Stimulated activated memory B cell treated with anti-CD40 and anti-IgM and Interleukin-4, amounts not matched to agents 10 μg/mL and 1 μg/mL and 100 μg/mL, for 72 hours (primary cell): ENCODE measurements around the gene IL12A.

Experiments
- ATAC-seq: fragments of 150-1000 bp; cut with Tn5 transposase; 2 replicates; pipeline ENCODE4 v1.10.0; 2021
- H3K27ac Mint-ChIP-seq: one replicate; pipeline ENCODE4 v1.8.0; 2022; ENCODE audit warnings: mild to moderate bottlenecking, mixed read lengths
- H3K27me3 Mint-ChIP-seq: one replicate; pipeline ENCODE4 v1.8.0; 2022; ENCODE audit warnings: mixed read lengths
- H3K36me3 Mint-ChIP-seq: one replicate; pipeline ENCODE4 v1.8.0; 2022; ENCODE audit warnings: mixed read lengths
- H3K4me1 Mint-ChIP-seq: one replicate; pipeline ENCODE4 v1.8.0; 2022; ENCODE audit warnings: mixed read lengths
- H3K4me3 Mint-ChIP-seq: one replicate; pipeline ENCODE4 v1.8.0; 2022; ENCODE audit warnings: mild to moderate bottlenecking, moderate library complexity, mixed read lengths
- H3K9me3 Mint-ChIP-seq: one replicate; pipeline ENCODE4 v1.8.0; 2022; ENCODE audit warnings: mixed read lengths

Gene IL12A

DNA sequence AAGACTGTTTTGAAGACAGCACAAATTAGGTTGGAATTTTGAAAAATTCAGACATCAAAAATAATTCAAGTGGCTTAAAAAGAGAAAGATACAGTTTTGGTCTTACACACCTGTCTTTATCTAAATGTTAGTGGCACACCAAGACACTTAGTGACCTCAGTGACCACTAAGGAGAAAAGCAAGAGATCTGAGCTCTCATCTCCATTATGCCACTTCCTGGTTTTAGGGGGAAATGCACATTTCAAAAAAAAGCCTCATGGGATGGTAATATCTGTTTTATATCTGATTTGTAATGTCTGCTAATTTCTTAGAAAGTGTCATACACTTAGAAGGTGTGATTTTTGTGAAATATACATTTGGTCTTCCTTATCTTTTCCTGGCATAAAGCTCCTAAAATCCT lies 16.4 kb downstream of the IL12A start:
- peaks cover 12% of the 10 kb centered on the region for H3K4me1 Mint-ChIP-seq
- H3K27ac Mint-ChIP-seq: no peak overlapping the region
- no peak overlapping the region for H3K4me3 Mint-ChIP-seq
- no peaks in the 10 kb centered on the region for H3K9me3 Mint-ChIP-seq
- ATAC-seq: no peak
- no peaks in the 10 kb centered on the region for H3K27me3 Mint-ChIP-seq
- H3K36me3 Mint-ChIP-seq: no peaks in the 10 kb centered on the region

DNA sequence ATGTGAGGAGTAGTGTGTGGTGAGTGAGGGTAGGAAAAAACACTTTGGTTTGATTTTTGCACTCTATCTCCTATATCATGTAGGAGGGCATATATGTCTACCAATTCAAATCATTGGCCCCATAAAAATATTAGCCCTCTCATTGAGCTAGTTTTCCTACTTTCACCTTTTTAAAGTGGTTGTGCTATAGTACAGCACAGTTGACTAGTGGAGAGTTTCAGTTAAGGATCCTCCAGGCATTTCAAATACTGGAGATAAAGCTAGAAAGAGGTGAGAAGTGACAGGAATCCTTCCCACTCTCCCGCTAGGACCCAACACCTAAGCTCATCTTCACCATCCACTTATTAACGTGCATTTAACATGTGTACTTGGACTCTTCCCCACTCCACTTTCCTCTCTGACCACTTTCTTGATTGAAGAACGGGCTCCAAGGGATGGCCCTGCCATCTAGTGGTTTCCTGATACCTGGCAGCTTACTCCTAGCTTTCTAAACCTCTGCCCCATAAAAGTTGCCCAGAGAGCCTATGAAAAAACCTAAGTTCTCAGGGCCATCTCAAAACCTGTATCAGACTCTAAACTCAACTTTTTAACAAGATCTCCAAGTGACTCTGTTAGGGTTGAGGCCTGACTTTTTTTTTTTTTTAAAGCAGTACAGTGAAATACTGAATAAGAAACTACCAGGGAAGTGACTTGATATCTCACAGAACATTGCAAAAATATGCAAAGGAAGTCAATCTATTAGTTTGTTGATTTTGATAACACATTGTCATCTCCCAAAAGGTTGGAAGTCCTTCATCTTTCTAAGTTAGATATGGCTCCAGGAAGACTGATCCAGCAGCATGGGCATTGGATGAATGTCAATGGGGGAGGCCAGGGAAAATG lies 17.9 kb downstream of the IL12A start:
- H3K4me1 Mint-ChIP-seq: peaks cover 23% of the 10 kb centered on the region
- no peak overlapping the region for H3K27ac Mint-ChIP-seq
- ATAC-seq: peak; percentile 58
- H3K36me3 Mint-ChIP-seq: no peaks in the 10 kb centered on the region
- H3K27me3 Mint-ChIP-seq: no peaks in the 10 kb centered on the region
- H3K9me3 Mint-ChIP-seq: no peaks in the 10 kb centered on the region
- no peak overlapping the region for H3K4me3 Mint-ChIP-seq

DNA sequence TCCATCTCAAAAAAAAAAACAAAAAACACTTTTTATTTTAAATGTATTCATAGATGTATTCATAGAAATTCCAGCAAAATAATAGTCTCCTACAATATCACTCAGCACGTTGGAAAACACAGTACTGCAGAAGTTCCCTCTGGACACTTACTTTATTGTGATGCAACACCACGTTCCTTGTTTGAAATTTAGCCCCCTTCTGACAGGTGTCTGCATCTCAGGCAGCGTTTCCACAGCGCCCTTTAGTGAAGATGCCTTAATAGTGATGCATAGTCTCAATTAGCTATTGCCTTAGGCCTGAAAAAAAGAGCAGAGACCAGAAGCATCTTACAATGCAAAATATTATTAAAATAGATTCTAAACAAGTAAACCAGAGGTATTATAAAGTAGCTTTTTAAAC lies 20.3 kb downstream of the IL12A start:
- H3K9me3 Mint-ChIP-seq: no peaks in the 10 kb centered on the region
- H3K4me3 Mint-ChIP-seq: no peak overlapping the region
- H3K27ac Mint-ChIP-seq: no peak overlapping the region
- no peaks in the 10 kb centered on the region for H3K27me3 Mint-ChIP-seq
- no peak for ATAC-seq
- peaks cover 35% of the 10 kb centered on the region for H3K4me1 Mint-ChIP-seq
- H3K36me3 Mint-ChIP-seq: no peaks in the 10 kb centered on the region

DNA sequence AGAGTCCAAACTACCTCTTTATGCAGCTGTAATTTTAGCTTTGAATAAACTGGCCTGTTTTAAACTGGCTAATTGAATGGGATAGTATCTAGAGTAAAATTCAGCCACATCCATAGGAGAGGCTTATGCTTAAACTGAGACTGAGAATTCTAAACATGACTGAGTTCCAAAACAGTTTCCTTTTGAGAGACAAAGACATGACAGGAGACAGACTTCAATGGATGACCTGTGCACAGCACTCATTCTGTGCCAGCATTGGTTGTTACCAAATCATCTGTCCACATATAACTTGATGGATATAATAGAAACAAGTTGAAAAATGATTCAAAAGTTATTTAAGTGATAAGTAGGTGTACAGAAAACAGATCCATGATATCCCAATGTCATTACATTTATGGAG lies 20.9 kb downstream of the IL12A start:
- Mint-ChIP-seq H3K27me3 (no peaks in the 10 kb centered on the region), H3K4me3 (no peak overlapping the region), H3K4me1 (peaks cover 35% of the 10 kb centered on the region), H3K27ac (no peak overlapping the region), H3K36me3 (no peaks in the 10 kb centered on the region), H3K9me3 (no peaks in the 10 kb centered on the region)
- no peak for ATAC-seq

DNA sequence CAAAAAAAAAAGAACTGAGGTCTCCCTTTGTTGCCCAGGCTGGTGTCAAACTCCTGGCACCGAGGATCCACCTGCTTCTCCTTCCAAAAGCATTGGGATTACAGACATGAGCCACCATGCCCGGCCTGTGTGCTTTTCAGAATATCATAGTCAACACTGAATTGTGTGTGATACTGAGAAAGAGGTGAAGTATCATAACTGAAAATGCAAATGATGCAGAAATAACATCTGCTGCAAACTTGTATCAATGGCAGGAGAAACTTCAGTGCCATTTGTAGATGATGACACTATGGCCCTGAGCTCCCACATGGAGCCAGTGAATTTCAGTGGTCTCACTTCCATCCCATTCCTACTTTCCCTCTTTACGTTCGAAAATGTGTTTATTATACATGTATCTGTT lies 21.9 kb downstream of the IL12A start:
- Mint-ChIP-seq H3K27me3 (no peaks in the 10 kb centered on the region), H3K4me3 (no peak overlapping the region), H3K9me3 (no peaks in the 10 kb centered on the region), H3K36me3 (no peaks in the 10 kb centered on the region), H3K27ac (peak overlapping the region; percentile 67), H3K4me1 (peaks cover 35% of the 10 kb centered on the region)
- no peak for ATAC-seq

DNA sequence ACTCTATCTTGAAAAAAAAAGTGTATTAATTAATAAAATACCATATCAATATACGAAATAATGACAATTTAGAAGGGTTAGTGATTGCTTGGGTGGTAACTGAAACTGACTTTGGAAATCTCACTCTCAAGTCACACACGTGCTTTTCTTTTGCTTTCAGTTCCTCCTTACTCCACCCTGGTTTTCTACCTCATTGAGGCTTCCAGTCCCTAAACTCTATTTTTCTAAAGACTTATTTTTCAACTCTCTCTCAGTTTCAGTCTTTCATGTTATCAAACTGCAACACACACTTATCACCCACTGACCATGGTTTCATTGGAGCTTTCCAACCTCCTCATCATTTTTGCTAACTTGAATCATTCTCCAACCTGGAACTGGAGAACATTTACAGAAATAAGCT lies 23.5 kb downstream of the IL12A start:
- H3K9me3 Mint-ChIP-seq: no peaks in the 10 kb centered on the region
- no peaks in the 10 kb centered on the region for H3K36me3 Mint-ChIP-seq
- no peaks in the 10 kb centered on the region for H3K27me3 Mint-ChIP-seq
- H3K4me1 Mint-ChIP-seq: peaks cover 28% of the 10 kb centered on the region
- H3K4me3 Mint-ChIP-seq: no peak overlapping the region
- peak; percentile 90 for ATAC-seq
- peak overlapping the region; percentile 19 for H3K27ac Mint-ChIP-seq

DNA sequence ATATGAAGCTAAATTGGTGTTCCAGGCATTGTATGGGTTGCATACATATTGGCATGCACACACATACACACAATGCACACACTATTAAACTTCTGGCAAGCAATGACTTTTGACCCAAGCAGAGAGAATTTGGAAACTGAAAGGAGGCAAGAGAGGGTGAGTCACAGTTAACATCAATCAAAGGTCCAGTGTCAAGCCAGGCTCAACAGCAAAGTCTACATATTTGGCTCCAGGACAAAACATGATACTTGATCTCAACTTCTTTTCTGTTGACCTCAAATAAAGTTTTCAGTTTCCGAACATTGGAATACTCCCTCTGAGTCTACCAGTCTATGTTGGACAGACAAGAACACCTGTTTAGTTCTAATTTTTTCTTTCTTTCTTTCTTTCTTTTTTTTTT lies 28.3 kb downstream of the IL12A start:
- peaks cover 8% of the 10 kb centered on the region for H3K27me3 Mint-ChIP-seq
- peaks cover 15% of the 10 kb centered on the region for H3K4me1 Mint-ChIP-seq
- ATAC-seq: no peak
- H3K36me3 Mint-ChIP-seq: no peaks in the 10 kb centered on the region
- no peak overlapping the region for H3K4me3 Mint-ChIP-seq
- peaks cover 5% of the 10 kb centered on the region for H3K9me3 Mint-ChIP-seq
- no peak overlapping the region for H3K27ac Mint-ChIP-seq

DNA sequence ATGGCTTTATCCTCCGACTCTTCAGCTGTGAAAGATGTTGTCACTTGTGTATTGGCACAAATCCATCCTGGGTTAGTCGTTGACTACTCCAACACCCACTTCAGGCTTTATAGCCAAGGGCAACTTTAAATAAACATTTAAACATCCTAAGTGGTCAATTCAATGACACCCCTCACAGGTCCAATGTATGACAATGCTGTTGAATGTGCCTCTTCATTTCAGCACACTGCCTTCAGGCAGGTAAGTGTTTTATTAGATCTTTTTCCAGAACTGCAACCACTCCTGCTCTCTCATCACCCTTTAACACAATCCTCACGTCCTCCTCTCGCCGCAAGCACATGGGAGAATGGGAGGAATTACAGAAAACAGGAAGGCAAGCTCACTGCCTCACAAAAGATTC lies 30.3 kb downstream of the IL12A start:
- Mint-ChIP-seq H3K27me3 (peaks cover 8% of the 10 kb centered on the region), H3K36me3 (no peaks in the 10 kb centered on the region), H3K27ac (no peak overlapping the region), H3K9me3 (peaks cover 5% of the 10 kb centered on the region), H3K4me1 (no peaks in the 10 kb centered on the region), H3K4me3 (no peak overlapping the region)
- no peak for ATAC-seq

DNA sequence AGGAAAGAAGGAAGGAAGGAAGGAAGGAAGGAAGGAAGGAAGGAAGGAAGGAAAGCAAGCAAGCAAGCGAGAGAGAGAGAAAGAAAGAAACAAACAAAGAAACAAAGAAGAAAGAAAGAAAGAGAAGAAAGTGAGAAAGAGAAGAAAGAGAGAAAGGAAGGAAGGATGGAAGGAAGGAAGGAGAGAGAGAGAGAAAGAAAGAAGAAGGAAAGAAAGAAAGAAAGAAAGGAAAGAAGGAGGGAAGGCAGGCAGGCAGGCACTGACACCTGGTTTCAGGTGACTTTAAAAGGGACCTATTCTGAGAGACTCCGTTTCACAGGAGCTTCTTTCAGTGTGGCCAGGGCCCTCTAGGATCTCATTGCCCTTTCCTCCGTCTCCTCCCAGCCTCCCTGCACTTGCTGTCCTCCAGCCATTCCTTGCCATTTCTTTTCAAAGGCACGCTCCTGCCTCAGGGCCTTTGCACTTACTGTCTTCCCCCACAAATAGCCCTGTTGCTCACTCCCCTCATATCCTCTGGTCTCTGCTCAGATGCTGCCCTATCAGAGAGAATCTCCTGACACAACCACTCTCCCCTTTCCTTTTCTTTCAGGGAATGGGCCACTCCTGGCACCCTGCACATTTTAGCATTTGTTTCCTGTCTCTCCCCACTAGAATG lies 31.5 kb downstream of the IL12A start:
- peaks cover 5% of the 10 kb centered on the region for H3K9me3 Mint-ChIP-seq
- H3K27me3 Mint-ChIP-seq: peaks cover 8% of the 10 kb centered on the region
- H3K27ac Mint-ChIP-seq: no peak overlapping the region
- no peak for ATAC-seq
- H3K4me3 Mint-ChIP-seq: no peak overlapping the region
- no peaks in the 10 kb centered on the region for H3K4me1 Mint-ChIP-seq
- no peaks in the 10 kb centered on the region for H3K36me3 Mint-ChIP-seq

DNA sequence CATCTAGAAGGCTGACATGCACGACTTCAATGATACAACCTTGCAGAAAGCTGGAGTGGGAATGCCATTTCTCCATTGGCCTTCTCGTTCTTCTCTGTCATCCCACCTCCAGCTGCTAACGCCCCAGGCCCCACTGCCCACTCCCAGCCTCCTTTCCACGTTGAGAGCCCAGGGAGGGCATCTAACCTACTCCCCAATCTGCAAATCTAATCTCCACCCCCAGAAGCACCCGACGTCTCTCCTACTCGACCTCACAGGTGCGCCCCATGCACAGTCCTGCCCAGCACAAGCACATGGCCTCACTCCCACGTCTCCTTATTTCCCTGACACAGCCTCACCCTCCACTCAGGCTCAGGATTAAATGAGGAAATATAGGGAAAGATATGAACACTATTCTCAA lies 33.4 kb downstream of the IL12A start:
- Mint-ChIP-seq H3K4me3 (no peak overlapping the region), H3K27me3 (peaks cover 8% of the 10 kb centered on the region), H3K9me3 (peaks cover 5% of the 10 kb centered on the region), H3K4me1 (peaks cover 2% of the 10 kb centered on the region), H3K36me3 (no peaks in the 10 kb centered on the region), H3K27ac (no peak overlapping the region)
- ATAC-seq: no peak

DNA sequence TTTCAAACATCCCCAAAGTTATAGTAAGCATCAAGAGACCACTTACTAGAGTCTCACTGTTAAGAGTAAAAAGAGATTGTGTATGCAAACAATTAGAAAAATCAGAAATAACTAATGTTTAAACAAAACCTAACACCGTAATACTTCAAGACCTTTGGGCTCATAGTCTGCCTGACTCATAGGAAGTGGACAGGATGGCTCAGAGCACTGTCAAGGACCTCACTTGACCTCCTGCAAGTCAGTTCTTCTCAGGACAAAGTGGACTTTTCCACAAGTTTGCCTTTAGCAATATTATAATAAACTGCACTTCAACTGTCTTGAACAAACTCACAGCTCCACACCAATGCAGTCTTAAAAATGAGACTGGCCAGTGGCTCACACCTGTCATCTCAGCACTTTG lies 34.8 kb downstream of the IL12A start:
- no peak overlapping the region for H3K4me3 Mint-ChIP-seq
- peaks cover 2% of the 10 kb centered on the region for H3K9me3 Mint-ChIP-seq

DNA sequence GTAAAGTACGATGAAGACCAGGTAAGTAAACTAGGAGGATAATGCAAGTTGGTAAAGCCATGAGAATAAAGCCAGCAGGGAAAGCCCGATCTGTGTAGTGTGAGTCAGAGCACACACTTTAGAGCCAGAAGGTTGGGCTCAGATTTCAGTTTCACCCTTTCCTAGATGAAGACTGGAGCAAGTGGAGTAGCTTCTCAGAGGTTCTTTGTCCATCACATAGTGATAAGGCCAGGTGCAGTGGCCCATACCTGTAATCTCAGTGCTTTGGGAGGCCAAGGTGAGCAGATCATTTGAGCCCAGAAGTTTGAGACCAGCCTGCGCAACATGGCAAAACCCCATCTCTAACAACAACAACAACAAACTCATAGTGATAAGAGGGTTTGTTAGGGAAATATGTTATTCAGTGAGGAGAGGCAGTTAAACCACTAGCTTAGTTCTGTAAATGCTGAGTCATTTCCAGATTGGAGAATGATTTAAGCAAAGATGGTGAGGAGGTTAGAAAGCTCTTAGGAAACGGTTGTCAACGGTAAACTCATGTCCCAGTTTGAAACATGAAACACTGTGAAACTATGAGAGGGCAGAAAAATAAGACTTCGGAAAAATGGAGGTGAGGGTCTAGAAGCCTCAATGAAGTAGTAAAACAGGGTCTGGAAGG lies 39.0 kb downstream of the IL12A start:
- ATAC-seq: peak; percentile 54
- Mint-ChIP-seq H3K27ac (peak overlapping the region; percentile 3), H3K9me3 (no peaks in the 10 kb centered on the region), H3K36me3 (no peaks in the 10 kb centered on the region), H3K27me3 (no peaks in the 10 kb centered on the region), H3K4me3 (no peak overlapping the region), H3K4me1 (peaks cover 11% of the 10 kb centered on the region)

More for the DNA sequence above, 34.8 kb downstream of the IL12A start:
- peaks cover 11% of the 10 kb centered on the region for H3K4me1 Mint-ChIP-seq
- H3K27me3 Mint-ChIP-seq: no peaks in the 10 kb centered on the region
- no peak overlapping the region for H3K27ac Mint-ChIP-seq
- ATAC-seq: no peak
- no peaks in the 10 kb centered on the region for H3K36me3 Mint-ChIP-seq

DNA sequence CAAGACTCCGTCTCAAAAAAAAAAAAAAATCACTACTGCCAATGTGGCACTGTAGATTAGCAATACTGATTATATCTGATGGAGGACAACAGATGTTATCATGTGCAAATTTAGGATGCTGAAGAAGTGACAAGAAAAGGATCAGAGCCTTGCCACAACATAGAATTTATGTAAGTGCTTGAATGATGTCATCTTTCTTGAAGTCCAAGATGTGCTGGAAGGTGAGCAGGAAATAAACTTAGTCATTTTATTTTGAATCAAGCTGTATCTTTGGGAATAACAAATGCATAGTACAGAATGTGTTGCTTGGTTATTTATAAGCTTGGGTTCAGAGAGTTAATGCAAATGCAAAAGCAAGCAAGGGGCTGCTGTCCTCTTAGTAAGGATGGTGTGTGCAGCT lies 47.1 kb downstream of the IL12A start:
- ATAC-seq: no peak

DNA sequence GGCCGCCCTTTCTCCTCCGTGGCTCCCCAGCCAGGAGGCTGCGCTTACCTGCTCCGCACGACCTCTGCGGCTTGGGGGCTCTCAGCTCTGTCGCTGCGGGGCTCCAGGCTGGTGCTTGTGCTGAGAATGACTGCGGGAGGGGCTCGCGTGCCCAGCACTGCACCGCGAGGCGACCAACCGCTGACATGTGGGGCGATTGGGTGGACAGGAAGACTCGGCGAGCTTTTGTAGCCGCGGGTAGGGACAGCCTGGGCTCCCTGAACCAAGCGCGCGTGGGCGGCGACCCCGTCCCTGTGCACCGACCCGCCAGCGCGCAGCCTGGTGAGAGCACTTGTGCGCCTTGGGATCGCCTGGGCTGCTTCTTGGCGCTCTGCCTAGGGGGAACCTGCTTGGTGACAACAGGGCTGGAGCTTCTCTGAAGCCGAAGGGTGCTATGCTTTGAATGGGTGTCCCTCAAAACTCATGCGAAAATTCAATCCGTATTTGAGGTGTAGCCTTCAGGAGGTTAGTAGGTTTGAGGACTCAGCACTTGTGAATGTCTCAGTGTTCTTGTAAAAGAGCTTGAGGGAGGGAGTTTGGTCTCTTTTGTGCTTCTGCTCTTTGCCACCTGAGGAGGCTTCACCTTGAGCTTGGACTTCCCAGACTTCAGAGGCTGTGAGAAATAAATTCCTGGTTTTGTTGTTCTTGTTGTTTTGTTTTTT lies 50.4 kb downstream of the IL12A start:
- H3K9me3 Mint-ChIP-seq: peaks cover 15% of the 10 kb centered on the region
- H3K4me1 Mint-ChIP-seq: no peaks in the 10 kb centered on the region
- H3K27me3 Mint-ChIP-seq: peaks cover 42% of the 10 kb centered on the region
- peak overlapping the region; percentile 22 for H3K4me3 Mint-ChIP-seq
- peaks cover 9% of the 10 kb centered on the region for H3K36me3 Mint-ChIP-seq
- no peak overlapping the region for H3K27ac Mint-ChIP-seq
- ATAC-seq: peak; percentile 22

More for the DNA sequence above, 47.1 kb downstream of the IL12A start:
- no peaks in the 10 kb centered on the region for H3K4me1 Mint-ChIP-seq
- peaks cover 29% of the 10 kb centered on the region for H3K27me3 Mint-ChIP-seq
- H3K4me3 Mint-ChIP-seq: no peak overlapping the region
- H3K36me3 Mint-ChIP-seq: no peaks in the 10 kb centered on the region
- no peaks in the 10 kb centered on the region for H3K9me3 Mint-ChIP-seq
- H3K27ac Mint-ChIP-seq: no peak overlapping the region

DNA sequence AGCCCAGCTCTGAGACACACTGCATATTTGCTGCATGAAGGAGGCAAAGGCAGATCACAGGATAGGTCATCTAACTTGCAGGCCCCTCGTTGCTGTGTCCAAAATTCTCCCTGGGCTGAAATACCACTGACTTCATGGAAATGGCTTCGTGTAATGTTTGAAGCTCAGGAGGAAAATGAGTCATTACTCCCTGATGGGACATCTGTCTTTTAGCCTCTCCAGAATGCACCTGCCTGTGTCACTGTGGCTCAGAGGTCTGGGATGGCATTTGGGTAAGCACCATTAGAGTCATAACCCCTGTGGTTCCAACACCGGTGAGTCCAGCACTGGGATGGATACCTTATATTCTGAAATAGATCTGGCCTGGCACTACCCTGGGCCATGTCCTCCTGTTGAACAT lies 51.5 kb downstream of the IL12A start:
- ATAC-seq: no peak
- peaks cover 9% of the 10 kb centered on the region for H3K36me3 Mint-ChIP-seq
- H3K4me1 Mint-ChIP-seq: no peaks in the 10 kb centered on the region
- H3K27me3 Mint-ChIP-seq: peaks cover 42% of the 10 kb centered on the region
- H3K27ac Mint-ChIP-seq: no peak overlapping the region
- H3K9me3 Mint-ChIP-seq: peaks cover 15% of the 10 kb centered on the region
- H3K4me3 Mint-ChIP-seq: no peak overlapping the region
